Measurements from ENCODE around the gene STK38L.

Gene STK38L

DNA sequence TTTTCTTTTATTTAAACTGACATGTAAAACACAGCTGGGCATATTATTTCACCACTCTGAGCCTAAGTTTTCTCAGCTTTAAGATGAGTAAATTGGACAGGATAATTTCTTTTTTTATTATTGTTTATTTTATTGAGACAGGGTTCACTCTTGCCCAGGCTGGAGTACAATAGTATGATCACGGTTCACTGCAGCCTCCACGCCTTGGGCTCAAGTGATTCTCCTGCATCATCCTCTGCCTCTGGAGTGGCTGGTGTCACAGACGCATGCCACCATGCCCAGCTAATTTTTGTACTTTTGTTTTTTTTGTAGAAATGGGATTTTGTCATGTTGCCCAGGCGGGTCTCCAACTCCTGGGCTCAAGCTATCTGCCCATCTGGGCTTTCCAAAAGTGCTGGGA is 101.3 kb downstream of the STK38L start:
- no peak for DNase-seq (ENCODE audit: low read depth in 2 of 2)

GRCh38 chr12:27347779-27348178 is 103.7 kb downstream of the STK38L start:
- no peak for DNase-seq (ENCODE audit: low read depth in 2 of 2)

DNA sequence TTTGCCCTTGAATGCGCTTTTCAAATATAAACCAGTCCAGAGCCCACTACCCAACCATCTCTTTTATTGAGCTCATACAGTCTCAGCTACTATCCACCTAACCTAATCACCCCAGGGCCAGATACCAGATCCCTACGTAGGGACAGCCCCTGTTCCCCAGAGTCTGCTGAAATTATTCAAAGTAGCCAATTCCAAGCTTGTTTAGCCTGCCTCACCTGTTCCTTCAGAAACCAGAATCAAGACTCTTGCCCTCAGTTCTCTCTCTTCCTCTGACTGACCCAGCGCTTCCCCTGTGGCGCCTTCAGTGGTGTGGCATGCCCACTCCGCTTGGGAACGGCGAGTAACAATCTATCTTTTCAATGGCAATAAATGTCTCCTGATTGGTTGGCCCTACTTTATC is 107.4 kb downstream of the STK38L start:
- no peak for DNase-seq (ENCODE audit: low read depth in 2 of 2)

DNA sequence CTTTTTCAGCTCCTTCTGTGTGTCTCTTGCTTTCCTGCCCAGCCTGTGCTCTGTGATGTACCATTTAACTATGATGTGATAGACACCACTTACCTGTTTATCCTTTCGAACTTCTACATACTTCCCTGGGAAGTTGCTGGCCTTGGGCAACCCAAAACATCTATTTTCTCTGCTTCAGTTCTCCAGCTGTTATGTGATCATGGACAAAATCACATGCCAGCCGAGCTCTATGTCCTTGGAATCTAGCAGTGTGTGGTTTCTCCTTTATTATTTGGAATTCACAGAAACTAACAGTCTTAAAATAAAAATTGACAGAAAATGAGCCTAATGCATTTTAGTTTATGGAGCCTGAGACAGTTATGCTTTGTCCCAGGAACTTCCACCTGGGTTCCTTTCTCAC is 111.4 kb downstream of the STK38L start:
- no peak for DNase-seq (ENCODE audit: low read depth in 2 of 2)

- DNase-seq (ENCODE audit: low read depth in 2 of 2), result no peak
These were observed 111.9 kb downstream of the STK38L start for GRCh38 chr12:27355979-27356378.

DNA sequence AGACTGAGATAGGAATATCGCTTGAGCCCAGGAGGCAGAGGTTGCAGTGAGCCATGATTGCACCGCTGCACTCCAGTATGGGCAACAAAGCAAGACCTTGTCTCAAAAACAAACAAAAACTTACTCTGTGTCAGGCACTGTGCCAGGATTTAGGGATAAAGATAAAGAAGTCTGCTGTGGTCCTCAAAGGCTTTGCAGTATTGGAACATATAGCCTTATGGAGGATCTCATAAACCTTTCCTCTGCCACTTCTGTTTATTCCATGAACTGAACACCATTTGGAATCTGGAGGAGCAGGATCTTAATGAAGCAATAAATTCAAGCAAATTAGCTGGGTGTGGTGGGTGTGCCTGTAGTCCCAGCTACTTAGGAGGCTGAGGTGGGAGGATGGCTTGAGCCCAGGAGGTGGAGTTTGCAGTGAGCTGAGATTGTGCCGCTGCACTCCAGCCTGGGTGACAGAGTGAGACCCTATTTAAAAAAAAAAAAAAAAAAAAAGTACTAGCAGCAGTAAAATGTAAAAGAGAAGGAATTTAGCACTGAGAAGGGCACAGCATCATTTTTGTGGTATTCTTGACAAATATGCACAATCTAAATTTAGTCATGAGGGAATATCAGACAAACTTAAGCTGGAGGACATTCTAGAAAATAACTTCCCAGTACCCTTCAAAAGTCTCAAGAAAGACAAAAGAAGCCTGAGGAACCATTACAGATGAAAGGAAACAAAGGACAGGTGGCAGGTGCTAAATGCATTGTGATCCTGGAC is 115.7 kb downstream of the STK38L start:
- no peak for DNase-seq (ENCODE audit: low read depth in 2 of 2)

DNA sequence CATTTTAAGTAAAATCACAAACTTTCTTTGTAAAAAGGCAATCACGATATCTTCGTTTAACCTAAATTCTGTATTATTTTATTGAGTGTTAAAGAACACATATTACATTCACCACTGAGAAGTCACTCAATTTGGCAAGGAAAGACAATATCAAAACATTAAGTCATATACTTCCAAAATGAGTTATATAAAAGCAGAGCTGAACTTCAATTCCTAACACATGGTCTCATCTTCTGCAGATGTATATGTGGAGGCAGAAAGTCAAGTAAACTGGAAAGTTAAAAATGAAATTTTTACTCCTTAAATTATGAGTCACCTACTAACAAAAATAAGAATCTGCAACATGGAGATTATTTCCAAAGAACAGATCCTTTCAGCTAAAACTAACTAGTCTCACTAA is 117.3 kb downstream of the STK38L start:
- DNase-seq (ENCODE audit: low read depth in 2 of 2), result no peak

GRCh38 chr12:27366621-27367020 is 122.5 kb downstream of the STK38L start:
- DNase-seq (ENCODE audit: low read depth in 2 of 2), result no peak

DNA sequence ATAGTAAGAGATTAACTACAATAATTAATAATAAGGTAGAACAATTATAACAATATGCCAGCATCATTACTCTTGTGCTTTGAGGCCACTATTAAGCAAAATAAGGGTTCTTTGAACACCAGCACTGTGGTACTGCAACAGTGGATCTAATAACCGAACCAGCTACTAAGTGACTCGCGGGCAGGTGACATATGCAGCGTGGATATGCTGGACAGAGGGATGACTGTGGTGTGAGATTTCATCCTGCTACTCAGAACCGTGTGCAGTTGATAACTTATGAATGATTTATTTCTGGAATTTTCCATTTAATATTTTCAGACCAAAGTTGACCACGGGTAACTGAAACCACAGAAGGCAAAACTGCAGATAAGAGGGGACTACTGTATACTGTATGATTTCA is 123.0 kb downstream of the STK38L start:
- DNase-seq (ENCODE audit: low read depth in 2 of 2), result no peak
